Endometrium (tissue), 2 donors: Measurements from ENCODE around the gene PPP1R3G.
"Not testable (repeated sequence)": the region's sequence is repeated elsewhere in the genome, so short reads cannot be mapped to it uniquely, and the experiment has no call there.

Experiments used
- FAIRE-seq: peaks from 2 replicates; lab custom pipeline; 2012; peaks lifted over from hg19 to GRCh38; lab: Jason Lieb, UNC
- donor health status: control.
- donor health status: control.

Gene PPP1R3G

DNA sequence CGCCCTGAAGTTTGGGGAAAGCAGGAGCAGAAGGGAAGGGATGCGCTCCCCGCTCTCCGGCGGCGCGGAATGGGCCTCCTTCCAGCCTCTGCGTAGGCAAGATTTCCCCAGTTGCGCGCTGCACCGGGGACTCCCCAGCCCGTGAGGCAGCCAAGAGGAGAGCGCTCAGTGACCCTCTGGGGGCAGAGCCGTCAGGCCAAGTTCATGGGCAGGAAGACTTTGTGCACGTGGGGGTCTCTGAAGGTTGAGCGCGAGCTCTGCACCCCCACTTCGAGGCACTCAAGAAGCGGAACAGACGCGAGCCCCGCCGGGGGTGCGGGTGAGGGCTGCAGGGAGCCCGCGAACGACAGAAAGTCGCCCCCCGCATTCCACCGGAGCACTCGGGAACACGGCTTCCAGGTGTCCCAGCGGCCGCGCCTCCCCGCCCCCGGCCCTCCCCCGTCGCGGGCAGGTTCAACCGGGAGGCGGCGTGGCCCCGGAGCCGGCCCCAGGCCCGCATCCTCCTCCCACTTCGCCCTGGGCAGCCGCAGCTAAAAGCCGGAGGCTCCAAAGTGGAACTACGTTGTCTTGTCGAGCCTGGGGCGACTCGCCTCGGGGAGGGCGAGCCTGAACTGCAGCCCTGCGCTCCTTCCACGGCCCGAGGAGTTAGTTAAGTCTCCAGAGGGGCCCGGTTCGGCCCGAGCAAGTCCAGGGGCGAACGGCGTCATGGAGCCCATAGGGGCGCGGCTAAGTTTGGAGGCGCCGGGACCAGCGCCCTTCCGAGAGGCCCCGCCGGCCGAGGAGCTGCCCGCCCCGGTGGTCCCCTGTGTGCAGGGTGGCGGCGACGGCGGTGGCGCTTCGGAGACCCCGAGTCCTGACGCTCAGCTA is at the start of gene PPP1R3G:
Gene PPP1R3G (plus strand): TSS at position 561 of the 867 bp plus-strand sequence. CDS start 145 bp downstream, at position 706.
- FAIRE-seq, result no peak

DNA sequence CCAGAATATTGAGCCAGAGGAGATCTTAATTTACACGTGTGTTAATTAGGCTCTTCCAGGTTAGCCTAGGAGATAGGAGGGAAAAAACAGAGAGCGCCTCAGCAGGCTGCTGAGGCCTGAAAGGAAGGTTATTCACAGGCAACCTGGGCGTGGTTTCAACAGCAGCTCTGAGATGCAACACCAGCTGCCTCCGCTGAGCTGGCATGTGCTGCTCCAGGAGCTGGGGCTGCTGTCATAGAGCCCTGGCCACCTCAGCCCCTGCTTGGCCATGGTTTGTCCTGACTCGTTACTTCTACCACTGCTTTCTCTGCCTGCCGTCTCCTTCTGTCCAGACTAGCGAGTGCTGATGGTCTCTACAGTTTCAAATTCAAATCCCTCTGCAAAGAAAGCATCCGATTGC is 48.9 kb upstream of the PPP1R3G start:
- FAIRE-seq, result no peak

DNA sequence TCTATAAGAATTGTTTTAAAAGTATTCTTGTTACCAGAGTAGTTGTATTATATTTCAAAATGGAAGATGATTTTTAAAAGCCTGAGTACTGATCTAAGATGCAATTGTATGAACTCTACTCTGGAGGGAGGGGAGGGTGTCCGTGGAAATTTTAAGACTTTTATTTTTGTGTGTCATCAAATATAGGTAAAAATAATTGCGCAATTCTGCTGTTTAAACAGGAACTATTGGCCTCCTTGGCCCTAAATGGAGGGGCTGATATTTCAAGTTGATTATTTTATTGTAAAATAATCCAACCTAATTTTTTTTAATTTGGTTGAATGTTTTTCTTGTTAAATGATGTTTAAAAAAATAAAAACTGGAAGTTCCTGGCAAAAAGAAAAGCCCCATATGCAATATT is 43.2 kb upstream of the PPP1R3G start:
- no peak for FAIRE-seq

GRCh38 chr6:5042436-5042835 is 42.7 kb upstream of the PPP1R3G start:
- FAIRE-seq, result no peak

DNA sequence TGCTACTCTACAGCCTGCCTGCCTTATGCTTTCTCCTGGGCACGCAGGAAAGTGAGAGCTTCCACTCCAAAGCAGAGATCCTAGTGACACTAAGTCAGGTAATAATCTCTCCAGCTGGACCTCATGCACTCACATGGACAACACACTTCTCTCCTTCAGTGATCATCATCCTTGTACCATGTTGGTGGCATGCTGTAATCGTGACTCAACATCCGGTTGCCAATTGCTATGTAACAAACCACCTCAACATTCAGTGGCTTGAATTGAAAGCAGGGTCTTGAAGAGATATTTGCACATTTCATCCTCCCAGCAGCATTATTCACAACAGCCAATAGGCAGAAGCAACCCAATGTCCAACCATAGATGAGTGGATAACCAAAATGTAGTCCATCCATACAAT is 40.3 kb upstream of the PPP1R3G start:
- no peak for FAIRE-seq

- FAIRE-seq, result no peak
Measured at GRCh38 chr6:5045416-5045815, 39.7 kb upstream of the PPP1R3G start.

DNA sequence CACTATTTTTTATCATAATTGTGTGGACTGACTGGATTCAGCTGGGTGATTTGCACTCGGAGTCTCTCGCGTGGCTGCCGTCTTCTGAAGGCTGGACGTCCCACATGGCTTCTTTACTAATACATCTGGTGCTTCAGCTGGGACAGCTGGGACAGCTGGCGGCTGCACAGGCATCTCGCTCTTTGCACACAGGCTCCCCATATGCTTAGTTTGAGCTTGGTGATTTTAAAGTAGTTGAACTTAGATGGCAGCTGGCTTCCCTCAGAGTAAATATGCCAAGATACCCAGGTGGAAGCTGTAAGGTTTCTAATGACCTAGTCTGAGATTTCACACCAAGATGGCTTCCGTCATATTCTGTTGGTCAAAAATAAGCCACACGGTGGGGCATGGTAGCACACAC is 38.7 kb upstream of the PPP1R3G start:
- no peak for FAIRE-seq

DNA sequence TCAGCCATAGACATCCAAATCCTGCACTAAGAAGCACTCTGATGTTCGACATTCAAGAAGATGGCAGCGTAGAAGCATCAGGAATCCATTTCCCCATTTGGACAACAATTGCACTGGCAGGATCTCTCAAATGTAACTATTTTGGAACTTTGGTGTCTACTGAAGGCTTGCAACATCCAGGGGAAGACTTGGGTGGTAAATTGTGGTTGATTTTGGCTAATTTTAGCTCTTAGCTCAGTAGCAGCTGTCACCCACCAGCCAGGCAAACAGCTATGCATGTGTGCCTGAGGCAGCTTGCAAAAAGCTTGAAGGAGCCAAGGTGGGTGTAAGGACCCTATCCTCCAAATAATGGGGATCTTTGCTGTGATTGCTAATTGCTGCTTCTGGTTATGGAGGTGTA is 35.1 kb upstream of the PPP1R3G start:
- FAIRE-seq, result no peak

- no peak for FAIRE-seq
Measured at GRCh38 chr6:5051394-5051793, 33.7 kb upstream of the PPP1R3G start.

DNA sequence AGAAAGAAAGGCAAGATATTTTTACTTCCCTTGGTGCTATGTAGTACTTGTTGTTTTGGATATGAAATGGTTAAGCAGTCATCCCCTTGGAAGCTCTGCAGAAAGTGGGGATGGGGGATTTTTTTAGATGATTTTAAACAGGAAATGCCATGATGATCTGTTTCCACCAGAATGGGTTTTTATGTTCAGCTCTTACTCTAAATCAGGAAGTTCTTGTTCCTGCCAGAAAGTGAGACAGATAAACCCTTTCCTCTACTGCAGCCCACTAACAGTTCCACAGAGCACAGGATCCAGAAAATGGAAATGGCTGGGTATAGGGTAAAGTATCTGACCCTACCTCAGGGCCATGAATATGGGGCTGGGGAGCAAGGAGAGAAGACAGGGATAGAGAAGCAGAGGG is 32.1 kb upstream of the PPP1R3G start:
- FAIRE-seq, result no peak

- no peak for FAIRE-seq
Measured at GRCh38 chr6:5053864-5054244, 31.3 kb upstream of the PPP1R3G start.

- FAIRE-seq, result no peak
Measured at GRCh38 chr6:5054245-5054873, 30.8 kb upstream of the PPP1R3G start.

DNA sequence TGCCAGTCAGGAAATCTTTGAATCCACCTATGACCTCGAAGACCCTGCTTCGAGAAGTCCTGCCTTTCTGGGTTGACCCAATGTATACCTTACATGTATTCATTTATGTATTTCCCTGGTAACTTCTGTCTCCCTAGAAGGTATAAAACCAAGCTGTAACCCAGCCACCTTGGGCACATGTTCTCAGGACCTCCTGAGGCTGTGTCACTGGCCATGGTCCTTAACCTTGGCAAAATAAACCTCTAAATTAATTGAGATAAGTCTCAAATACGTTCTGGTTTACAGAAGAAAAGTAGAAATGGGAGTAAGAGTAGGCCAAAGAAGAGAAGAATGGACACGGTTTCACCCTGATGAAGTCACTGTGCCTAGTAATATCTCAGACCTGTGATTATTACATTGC is 30.0 kb upstream of the PPP1R3G start:
- FAIRE-seq, result no peak

- no peak for FAIRE-seq
Measured at GRCh38 chr6:5058254-5058653, 26.9 kb upstream of the PPP1R3G start.

DNA sequence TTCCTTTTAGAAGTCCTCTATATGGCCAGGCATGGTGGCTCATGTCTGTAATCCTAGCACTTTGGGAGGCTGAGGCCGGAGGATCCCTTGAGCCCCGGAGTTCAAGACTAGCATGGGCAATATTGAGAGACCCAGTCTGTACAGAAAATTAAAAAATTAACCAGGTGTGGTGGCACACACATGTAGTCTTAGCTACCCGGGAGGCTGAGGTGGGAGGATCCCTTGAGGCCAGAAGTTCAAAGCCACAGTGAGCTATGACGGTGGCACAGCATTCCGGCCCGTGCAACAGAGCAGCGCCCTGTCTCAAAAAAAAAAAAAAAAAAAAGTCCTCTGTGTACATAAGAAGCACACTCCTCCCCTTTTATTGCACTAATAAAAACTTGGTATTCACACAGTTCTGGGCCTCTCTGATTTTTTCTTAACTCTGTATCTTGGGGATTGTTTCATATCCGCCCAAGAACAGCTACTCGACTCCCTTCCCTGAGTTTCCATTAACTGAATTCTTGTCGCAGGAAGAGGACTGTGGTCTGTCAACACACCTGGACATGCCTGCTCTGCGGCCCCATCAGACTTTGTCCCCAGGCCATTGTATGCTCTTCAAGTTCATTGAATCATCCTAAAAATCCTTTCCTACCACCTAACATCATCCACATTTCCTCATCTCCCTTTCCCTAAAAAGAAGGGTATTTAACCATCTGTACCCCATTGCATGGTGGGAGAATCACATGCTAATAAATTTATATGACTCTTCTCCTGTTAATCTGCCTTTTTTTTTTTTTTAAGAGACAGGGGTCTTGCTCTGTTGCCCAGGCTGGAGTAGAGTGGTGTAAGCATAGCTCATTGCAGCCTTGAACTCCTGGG is 25.9 kb upstream of the PPP1R3G start:
- no peak for FAIRE-seq

DNA sequence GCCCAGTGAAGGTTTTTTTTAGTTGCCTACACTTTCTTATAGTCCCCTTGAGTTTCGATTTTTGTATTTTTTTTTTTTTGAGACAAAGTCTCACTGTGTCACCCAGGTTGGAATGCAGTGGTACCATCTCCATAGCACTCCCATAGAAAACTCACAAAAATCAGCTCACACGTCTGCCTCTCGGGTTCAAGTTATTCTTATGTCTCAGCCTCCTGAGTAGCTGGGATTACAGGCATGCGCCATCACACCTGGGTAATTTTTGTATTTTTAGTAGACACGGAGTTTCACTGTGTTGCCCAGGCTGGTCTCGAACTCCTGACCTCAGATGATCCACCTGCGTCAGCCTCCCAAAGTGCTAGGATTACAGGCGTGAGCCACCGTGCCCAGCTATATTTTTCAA is 24.7 kb upstream of the PPP1R3G start:
- not testable (repeated sequence) for FAIRE-seq

GRCh38 chr6:5061152-5061551 is 24.0 kb upstream of the PPP1R3G start:
- no peak for FAIRE-seq

GRCh38 chr6:5063617-5064016 is 21.5 kb upstream of the PPP1R3G start:
- no peak for FAIRE-seq

GRCh38 chr6:5066456-5067093 is 18.6 kb upstream of the PPP1R3G start:
- FAIRE-seq, result no peak

DNA sequence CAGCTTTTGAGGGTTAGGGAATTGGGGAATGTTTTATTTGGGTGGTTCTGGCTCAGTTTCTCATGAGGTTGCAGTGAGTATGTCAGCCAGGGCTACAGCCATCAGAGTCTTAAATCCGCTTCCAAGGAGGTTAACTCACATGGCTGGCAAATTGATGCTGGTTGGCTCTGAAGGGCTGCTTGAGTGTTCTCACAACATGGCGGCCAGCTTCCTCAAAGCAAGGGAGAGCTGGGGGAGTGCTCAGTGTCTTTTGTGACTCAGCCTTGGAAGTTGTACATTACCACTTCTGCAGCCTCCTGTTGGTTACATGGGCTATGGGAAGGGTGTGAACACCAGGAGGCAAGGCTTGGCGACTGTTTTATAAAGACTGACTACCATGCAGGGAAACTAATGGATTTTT is 17.8 kb upstream of the PPP1R3G start:
- FAIRE-seq, result no peak

GRCh38 chr6:5068153-5068751 is 16.9 kb upstream of the PPP1R3G start:
- FAIRE-seq, result no peak

- no peak for FAIRE-seq
Measured at GRCh38 chr6:5071216-5071615, 13.9 kb upstream of the PPP1R3G start.
